HepG2 (cell line): ENCODE results near the gene ARL5B. TPM values are rescaled to one million over a fixed set of nuclear protein-coding genes. Genes with fewer than 3 reads are reported as not detected.

Experiments used
- GABPA ChIP-seq, 2 experiments: IDR thresholded peaks; 2 replicates each; pipeline ENCODE4 v1.6.1; 2011 to 2016; ENCODE audit warnings: low read depth in 2 of 2, low read length in 1 of 2, missing biosample characterization in 1 of 2, missing genetic modification characterization in 1 of 2
- GPN1 ChIP-seq: sonication (generic); formaldehyde crosslinking; IDR thresholded peaks from 2 replicates; pipeline ENCODE4 v1.5.1; 2020; ENCODE audit warnings: missing genetic modification reagents, borderline replicate concordance
- JUNB ChIP-seq: sonication (generic); formaldehyde crosslinking; IDR thresholded peaks from 2 replicates; pipeline ENCODE4 v1.8.0; 2022; ENCODE audit warnings: missing genetic modification reagents, mild to moderate bottlenecking, borderline replicate concordance
- KLF9 ChIP-seq: IDR thresholded peaks from 2 replicates; pipeline ENCODE4 v1.6.1; 2016; ENCODE audit warnings: low read depth
- MED13 ChIP-seq: sonication (generic); formaldehyde crosslinking; IDR thresholded peaks from 2 replicates; pipeline ENCODE4 v1.5.0; 2020; ENCODE audit warnings: missing genetic modification reagents
- NR2F1 ChIP-seq, 2 experiments: fragments of 450-650 bp in 1 of 2; formaldehyde crosslinking in 1 of 2; IDR thresholded peaks; 2 replicates each; pipeline versions ENCODE4 v1.5.0 to v1.6.1; 2016 to 2020; ENCODE audit warnings: mild to moderate bottlenecking in 1 of 2, missing compliant biosample characterization in 1 of 2, missing genetic modification reagents in 1 of 2, moderate library complexity in 1 of 2
- ZMYM3 ChIP-seq: sonication (generic); formaldehyde crosslinking; IDR thresholded peaks from 2 replicates; pipeline ENCODE4 v1.5.1; 2020; ENCODE audit warnings: mild to moderate bottlenecking, missing genetic modification reagents
- ZNF737 ChIP-seq: sonication (generic); formaldehyde crosslinking; IDR thresholded peaks from 2 replicates; pipeline ENCODE4 v1.5.0; 2020; ENCODE audit warnings: missing genetic modification reagents, mild to moderate bottlenecking, borderline replicate concordance
- polyA plus RNA-seq, 8 experiments: library from polyadenylated mRNA; depleted of rRNA in 3 of 8; stranded (reverse) in 7 of 8; unstranded in 1 of 8; fragments of >200 nt; fragmentation: Illumina TruSeq in 4 of 8; extraction: Trizol in 4 of 8; gene quantifications; 2 replicates each; pipeline versions ENCODE4 v1.2.1 to v1.2.3, GENCODE V29; 2011 to 2016; ENCODE audit warnings: low read depth in 4 of 8, missing spikeins in 1 of 8, mixed read lengths in 1 of 8; ENCODE audit not compliant: insufficient read depth in 1 of 8
- total RNA-seq, 5 experiments: library from RNA; depleted of rRNA; stranded (reverse); fragments of >200 nt; fragmentation: Illumina TruSeq; extraction: Trizol; gene quantifications; 2 replicates each; pipeline ENCODE4 v1.2.3, GENCODE V29; 2016; ENCODE audit warnings: low read depth in 1 of 5
- TF ChIP-seq, protein P1 (sequence below): sonication (generic); formaldehyde crosslinking; IDR thresholded peaks from 2 replicates; pipeline ENCODE4 v1.4.0; 2020; ENCODE audit warnings: missing genetic modification reagents
- TF ChIP-seq, protein P2 (sequence below): sonication (generic); formaldehyde crosslinking; IDR thresholded peaks from 2 replicates; pipeline ENCODE4 v1.4.0; 2020; ENCODE audit warnings: missing genetic modification reagents
- TF ChIP-seq, protein P3 (sequence below): sonication (generic); formaldehyde crosslinking; IDR thresholded peaks from 2 replicates; pipeline ENCODE4 v1.8.1; 2023; ENCODE audit warnings: mild to moderate bottlenecking, inconsistent platforms, moderate library complexity, missing genetic modification reagents, borderline replicate concordance
- TF ChIP-seq, protein P4 (sequence below): sonication (generic); formaldehyde crosslinking; IDR thresholded peaks from 2 replicates; pipeline ENCODE4 v1.4.0; 2020; ENCODE audit warnings: missing genetic modification reagents, borderline replicate concordance
- TF ChIP-seq, protein P5 (sequence below): sonication (generic); formaldehyde crosslinking; IDR thresholded peaks from 2 replicates; pipeline ENCODE4 v1.8.0; 2022; ENCODE audit warnings: mild to moderate bottlenecking, missing genetic modification reagents, borderline replicate concordance

ARL5B gene
- total and polyA plus RNA-seq, 2 of the 13 experiments (the other 11 are each of a cell fraction or from before 2014, with no cell fraction given) = 26.6 to 32.7 TPM

DNA sequence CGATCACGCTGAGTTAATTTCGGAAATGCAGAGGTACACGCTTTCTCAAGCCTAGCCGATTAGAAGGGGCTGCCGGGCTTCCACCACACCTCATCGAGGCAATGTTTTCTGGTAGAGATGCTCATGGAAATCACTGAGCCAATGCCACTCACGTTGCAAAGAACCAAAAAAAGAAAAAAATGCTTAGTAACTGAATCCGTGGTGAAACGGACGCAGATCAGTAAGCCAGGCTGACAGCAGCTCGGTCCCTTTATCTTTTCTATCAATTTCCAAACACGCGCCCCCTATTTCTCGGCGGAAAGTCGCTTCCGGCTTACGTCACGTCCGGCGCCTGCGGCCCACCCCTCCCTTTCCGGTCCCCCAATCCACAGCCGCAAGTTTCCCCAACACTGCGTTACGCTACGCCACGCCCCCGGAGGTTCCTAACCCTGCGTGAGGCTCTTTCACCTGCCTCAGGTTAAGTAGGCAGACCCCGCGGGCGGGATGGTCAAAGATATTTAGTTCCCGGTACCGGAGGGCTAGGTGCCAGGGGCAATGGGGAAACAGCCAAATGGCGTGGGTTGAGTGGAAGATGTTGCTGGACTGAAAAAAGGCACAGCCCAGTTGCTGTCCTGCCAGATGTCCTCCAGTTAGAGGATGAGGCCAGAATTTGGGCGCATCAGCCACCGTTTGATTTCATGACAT lies 7.8 kb upstream of the ARL5B start, which contains the start of gene NSUN6 (continued):
- TF ChIP-seq, protein P1, sequence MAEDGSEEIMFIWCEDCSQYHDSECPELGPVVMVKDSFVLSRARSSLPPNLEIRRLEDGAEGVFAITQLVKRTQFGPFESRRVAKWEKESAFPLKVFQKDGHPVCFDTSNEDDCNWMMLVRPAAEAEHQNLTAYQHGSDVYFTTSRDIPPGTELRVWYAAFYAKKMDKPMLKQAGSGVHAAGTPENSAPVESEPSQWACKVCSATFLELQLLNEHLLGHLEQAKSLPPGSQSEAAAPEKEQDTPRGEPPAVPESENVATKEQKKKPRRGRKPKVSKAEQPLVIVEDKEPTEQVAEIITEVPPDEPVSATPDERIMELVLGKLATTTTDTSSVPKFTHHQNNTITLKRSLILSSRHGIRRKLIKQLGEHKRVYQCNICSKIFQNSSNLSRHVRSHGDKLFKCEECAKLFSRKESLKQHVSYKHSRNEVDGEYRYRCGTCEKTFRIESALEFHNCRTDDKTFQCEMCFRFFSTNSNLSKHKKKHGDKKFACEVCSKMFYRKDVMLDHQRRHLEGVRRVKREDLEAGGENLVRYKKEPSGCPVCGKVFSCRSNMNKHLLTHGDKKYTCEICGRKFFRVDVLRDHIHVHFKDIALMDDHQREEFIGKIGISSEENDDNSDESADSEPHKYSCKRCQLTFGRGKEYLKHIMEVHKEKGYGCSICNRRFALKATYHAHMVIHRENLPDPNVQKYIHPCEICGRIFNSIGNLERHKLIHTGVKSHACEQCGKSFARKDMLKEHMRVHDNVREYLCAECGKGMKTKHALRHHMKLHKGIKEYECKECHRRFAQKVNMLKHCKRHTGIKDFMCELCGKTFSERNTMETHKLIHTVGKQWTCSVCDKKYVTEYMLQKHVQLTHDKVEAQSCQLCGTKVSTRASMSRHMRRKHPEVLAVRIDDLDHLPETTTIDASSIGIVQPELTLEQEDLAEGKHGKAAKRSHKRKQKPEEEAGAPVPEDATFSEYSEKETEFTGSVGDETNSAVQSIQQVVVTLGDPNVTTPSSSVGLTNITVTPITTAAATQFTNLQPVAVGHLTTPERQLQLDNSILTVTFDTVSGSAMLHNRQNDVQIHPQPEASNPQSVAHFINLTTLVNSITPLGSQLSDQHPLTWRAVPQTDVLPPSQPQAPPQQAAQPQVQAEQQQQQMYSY (CRISPR knock-in tag) = no peak
- TF ChIP-seq, protein P2, sequence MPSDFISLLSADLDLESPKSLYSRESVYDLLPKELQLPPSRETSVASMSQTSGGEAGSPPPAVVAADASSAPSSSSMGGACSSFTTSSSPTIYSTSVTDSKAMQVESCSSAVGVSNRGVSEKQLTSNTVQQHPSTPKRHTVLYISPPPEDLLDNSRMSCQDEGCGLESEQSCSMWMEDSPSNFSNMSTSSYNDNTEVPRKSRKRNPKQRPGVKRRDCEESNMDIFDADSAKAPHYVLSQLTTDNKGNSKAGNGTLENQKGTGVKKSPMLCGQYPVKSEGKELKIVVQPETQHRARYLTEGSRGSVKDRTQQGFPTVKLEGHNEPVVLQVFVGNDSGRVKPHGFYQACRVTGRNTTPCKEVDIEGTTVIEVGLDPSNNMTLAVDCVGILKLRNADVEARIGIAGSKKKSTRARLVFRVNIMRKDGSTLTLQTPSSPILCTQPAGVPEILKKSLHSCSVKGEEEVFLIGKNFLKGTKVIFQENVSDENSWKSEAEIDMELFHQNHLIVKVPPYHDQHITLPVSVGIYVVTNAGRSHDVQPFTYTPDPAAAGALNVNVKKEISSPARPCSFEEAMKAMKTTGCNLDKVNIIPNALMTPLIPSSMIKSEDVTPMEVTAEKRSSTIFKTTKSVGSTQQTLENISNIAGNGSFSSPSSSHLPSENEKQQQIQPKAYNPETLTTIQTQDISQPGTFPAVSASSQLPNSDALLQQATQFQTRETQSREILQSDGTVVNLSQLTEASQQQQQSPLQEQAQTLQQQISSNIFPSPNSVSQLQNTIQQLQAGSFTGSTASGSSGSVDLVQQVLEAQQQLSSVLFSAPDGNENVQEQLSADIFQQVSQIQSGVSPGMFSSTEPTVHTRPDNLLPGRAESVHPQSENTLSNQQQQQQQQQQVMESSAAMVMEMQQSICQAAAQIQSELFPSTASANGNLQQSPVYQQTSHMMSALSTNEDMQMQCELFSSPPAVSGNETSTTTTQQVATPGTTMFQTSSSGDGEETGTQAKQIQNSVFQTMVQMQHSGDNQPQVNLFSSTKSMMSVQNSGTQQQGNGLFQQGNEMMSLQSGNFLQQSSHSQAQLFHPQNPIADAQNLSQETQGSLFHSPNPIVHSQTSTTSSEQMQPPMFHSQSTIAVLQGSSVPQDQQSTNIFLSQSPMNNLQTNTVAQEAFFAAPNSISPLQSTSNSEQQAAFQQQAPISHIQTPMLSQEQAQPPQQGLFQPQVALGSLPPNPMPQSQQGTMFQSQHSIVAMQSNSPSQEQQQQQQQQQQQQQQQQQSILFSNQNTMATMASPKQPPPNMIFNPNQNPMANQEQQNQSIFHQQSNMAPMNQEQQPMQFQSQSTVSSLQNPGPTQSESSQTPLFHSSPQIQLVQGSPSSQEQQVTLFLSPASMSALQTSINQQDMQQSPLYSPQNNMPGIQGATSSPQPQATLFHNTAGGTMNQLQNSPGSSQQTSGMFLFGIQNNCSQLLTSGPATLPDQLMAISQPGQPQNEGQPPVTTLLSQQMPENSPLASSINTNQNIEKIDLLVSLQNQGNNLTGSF (CRISPR knock-in tag) = no peak
- no peak for TF ChIP-seq NR2F1 (CRISPR knock-in tag; IDR thresholded peaks at IDR 0.05)
- no peak for TF ChIP-seq ZMYM3 (CRISPR knock-in tag)
- no peak for TF ChIP-seq GPN1 (CRISPR knock-in tag)
- TF ChIP-seq, protein P3, sequence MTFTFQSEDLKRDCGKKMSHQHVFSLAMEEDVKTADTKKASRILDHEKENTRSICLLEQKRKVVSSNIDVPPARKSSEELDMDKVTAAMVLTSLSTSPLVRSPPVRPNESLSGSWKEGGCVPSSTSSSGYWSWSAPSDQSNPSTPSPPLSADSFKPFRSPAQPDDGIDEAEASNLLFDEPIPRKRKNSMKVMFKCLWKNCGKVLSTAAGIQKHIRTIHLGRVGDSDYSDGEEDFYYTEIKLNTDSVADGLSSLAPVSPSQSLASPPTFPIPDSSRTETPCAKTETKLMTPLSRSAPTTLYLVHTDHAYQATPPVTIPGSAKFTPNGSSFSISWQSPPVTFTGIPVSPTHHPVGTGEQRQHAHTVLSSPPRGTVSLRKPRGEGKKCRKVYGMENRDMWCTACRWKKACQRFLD = no peak
- TF ChIP-seq, protein P4, sequence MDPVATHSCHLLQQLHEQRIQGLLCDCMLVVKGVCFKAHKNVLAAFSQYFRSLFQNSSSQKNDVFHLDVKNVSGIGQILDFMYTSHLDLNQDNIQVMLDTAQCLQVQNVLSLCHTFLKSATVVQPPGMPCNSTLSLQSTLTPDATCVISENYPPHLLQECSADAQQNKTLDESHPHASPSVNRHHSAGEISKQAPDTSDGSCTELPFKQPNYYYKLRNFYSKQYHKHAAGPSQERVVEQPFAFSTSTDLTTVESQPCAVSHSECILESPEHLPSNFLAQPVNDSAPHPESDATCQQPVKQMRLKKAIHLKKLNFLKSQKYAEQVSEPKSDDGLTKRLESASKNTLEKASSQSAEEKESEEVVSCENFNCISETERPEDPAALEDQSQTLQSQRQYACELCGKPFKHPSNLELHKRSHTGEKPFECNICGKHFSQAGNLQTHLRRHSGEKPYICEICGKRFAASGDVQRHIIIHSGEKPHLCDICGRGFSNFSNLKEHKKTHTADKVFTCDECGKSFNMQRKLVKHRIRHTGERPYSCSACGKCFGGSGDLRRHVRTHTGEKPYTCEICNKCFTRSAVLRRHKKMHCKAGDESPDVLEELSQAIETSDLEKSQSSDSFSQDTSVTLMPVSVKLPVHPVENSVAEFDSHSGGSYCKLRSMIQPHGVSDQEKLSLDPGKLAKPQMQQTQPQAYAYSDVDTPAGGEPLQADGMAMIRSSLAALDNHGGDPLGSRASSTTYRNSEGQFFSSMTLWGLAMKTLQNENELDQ (CRISPR knock-in tag) = no peak
- no peak for TF ChIP-seq JUNB (CRISPR knock-in tag)
- no peak for TF ChIP-seq MED13 (CRISPR knock-in tag)
- TF ChIP-seq ZNF737 = no peak
- TF ChIP-seq GABPA (IDR thresholded peaks at IDR 0.05; ENCODE audit: low read depth, low read length) = peak; percentile 89
- TF ChIP-seq GABPA (CRISPR knock-in tag; IDR thresholded peaks at IDR 0.05; ENCODE audit: low read depth) = peak; percentile 99
- TF ChIP-seq, protein P5, sequence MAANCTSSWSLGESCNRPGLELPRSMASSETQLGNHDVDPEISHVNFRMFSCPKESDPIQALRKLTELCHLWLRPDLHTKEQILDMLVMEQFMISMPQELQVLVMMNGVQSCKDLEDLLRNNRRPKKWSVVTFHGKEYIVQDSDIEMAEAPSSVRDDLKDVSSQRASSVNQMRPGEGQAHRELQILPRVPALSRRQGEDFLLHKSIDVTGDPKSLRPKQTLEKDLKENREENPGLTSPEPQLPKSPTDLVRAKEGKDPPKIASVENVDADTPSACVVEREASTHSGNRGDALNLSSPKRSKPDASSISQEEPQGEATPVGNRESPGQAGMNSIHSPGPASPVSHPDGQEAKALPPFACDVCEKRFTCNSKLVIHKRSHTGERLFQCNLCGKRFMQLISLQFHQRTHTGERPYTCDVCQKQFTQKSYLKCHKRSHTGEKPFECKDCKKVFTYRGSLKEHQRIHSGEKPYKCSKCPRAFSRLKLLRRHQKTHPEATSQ (CRISPR knock-in tag) = no peak; the same call in 1 of the 2 replicates
- TF ChIP-seq KLF9 (CRISPR knock-in tag) = peak; percentile 74; the same call in 1 of the 2 replicates
